GM12878 (cell line): Measurements from ENCODE around the gene MGAT3. TPM values are rescaled to one million over a fixed set of nuclear protein-coding genes. Genes with fewer than 3 reads are reported as not detected.

Source experiments
- ATAC-seq: fragments of 200-7000 bp; cut with Tn5 transposase; 3 replicates; pipeline ENCODE4 v1.9.1; 2020; ENCODE audit warnings: mild to moderate bottlenecking, moderate library complexity
- BruUV-seq: library from RNA; stranded (reverse); fragments of 400-500 nt; replicated peaks from 2 replicates; lab custom pipeline; 2021; lab: Mats Ljungman, UMichigan
- CTCF ChIA-PET: fragments of 300-600 bp; sonication (Branson Sonifier 250); formaldehyde crosslinking; extraction: SDS; loops from one replicate; lab custom pipeline; 2021; ENCODE audit warnings: inconsistent platforms; lab: Yijun Ruan, JAX
- POLR2A ChIA-PET: fragments of 350-600 bp; formaldehyde crosslinking; extraction: SDS; loops from one replicate; lab custom pipeline; 2021; ENCODE audit warnings: inconsistent platforms; lab: Charles Lee
- RAD21 ChIA-PET: fragments of 300-600 bp; sonication (Branson Sonifier 250); formaldehyde crosslinking; loops from one replicate; lab custom pipeline; 2023; ENCODE audit warnings: antibody characterized with exemption; ENCODE audit not compliant: unreplicated experiment; lab: Charles Lee
- SMC1A ChIA-PET: fragments of 300-600 bp; sonication (Branson Sonifier 250); formaldehyde crosslinking; loops from one replicate; lab custom pipeline; 2023; ENCODE audit not compliant: unreplicated experiment, uncharacterized antibody; lab: Charles Lee
- DNase-seq: peaks from one replicate; pipeline ENCODE4 v3.0.0-alpha.2; 2011; ENCODE audit warnings: low read depth, low spot score
- FAIRE-seq: peaks from 3 replicates; lab custom pipeline; 2011; peaks lifted over from hg19 to GRCh38; lab: Jason Lieb, UNC
- H2AFZ ChIP-seq: 2 replicates; pipeline ENCODE4 v1.6.0; 2011; ENCODE audit warnings: low read depth, low read length, control low read depth; ENCODE audit not compliant: control insufficient read depth
- H3K27ac ChIP-seq: 2 replicates; pipeline ENCODE4 v1.5.1; 2011; ENCODE audit warnings: control low read depth; ENCODE audit not compliant: control insufficient read depth, insufficient read depth
- H3K27me3 ChIP-seq, 2 experiments: replicated peaks in 1 of 2; 2 replicates each; pipeline versions ENCODE4 v1.6.0 to v1.6.1; 2011; ENCODE audit warnings: low read length in 1 of 2; ENCODE audit not compliant: control insufficient read depth in 2 of 2, insufficient read depth in 2 of 2
- H3K36me3 ChIP-seq, 2 experiments: 2 replicates each; pipeline ENCODE4 v1.5.1; 2011; ENCODE audit warnings: low read length in 1 of 2; ENCODE audit not compliant: control insufficient read depth in 2 of 2, insufficient read depth in 2 of 2
- H3K4me1 ChIP-seq: 2 replicates; pipeline ENCODE4 v1.6.1; 2011; ENCODE audit warnings: mild to moderate bottlenecking, low read length, moderate library complexity, mixed read lengths; ENCODE audit not compliant: control insufficient read depth, insufficient read depth
- H3K4me2 ChIP-seq: 2 replicates; pipeline ENCODE4 v1.6.0; 2011; ENCODE audit warnings: control low read depth; ENCODE audit not compliant: control insufficient read depth, insufficient read depth
- H3K4me3 ChIP-seq: fragments of 200-600 bp; sonication (generic); 2 replicates; pipeline ENCODE4 v1.5.1; 2016
- H3K79me2 ChIP-seq: 2 replicates; pipeline ENCODE4 v1.6.0; 2011; ENCODE audit warnings: low read length; ENCODE audit not compliant: control insufficient read depth, insufficient read depth
- H3K9ac ChIP-seq: 2 replicates; pipeline ENCODE4 v1.8.0; 2011; ENCODE audit warnings: low read length, control low read depth, mixed read lengths; ENCODE audit not compliant: control insufficient read depth, insufficient read depth
- H3K9me3 ChIP-seq: replicated peaks from 3 replicates; pipeline ENCODE4 v1.5.1; 2011; ENCODE audit warnings: mild to moderate bottlenecking, low read length; ENCODE audit not compliant: control insufficient read depth, insufficient read depth
- H4K20me1 ChIP-seq: 2 replicates; pipeline ENCODE4 v1.6.0; 2011; ENCODE audit not compliant: control insufficient read depth, insufficient read depth
- CHD4 ChIP-seq: fragments of 200-600 bp; sonication (generic); IDR thresholded peaks from 2 replicates; pipeline ENCODE4 v1.6.1; 2016; ENCODE audit warnings: mild to moderate bottlenecking
- CREM ChIP-seq: IDR thresholded peaks from 2 replicates; pipeline ENCODE4 v1.6.1; 2014; ENCODE audit warnings: antibody characterized with exemption, low read depth
- EGR1 ChIP-seq, 2 experiments: IDR thresholded peaks; 1 replicate in 1 of 2; 2 replicates in 1 of 2; pipeline ENCODE4 v1.6.1; 2011 to 2012; ENCODE audit warnings: low read depth in 2 of 2, low read length in 2 of 2, borderline replicate concordance in 1 of 2, mild to moderate bottlenecking in 1 of 2, moderate library complexity in 1 of 2
- HDGF ChIP-seq: fragments of 450-650 bp; IDR thresholded peaks from 2 replicates; pipeline ENCODE4 v1.6.1; 2016; ENCODE audit warnings: antibody characterized with exemption
- MYC ChIP-seq: IDR thresholded peaks from 2 replicates; pipeline ENCODE4 v1.6.1; 2011; ENCODE audit warnings: mild to moderate bottlenecking, low read length, moderate library complexity, inconsistent platforms; ENCODE audit not compliant: insufficient read depth, insufficient replicate concordance, insufficient read length, severe bottlenecking
- NFXL1 ChIP-seq: fragments of 450-650 bp; IDR thresholded peaks from 2 replicates; pipeline ENCODE4 v1.6.1; 2017; ENCODE audit warnings: antibody characterized with exemption, mild to moderate bottlenecking, borderline replicate concordance
- NR2F1 ChIP-seq: fragments of 450-650 bp; conservative IDR thresholded peaks from 2 replicates; pipeline ENCODE4 v1.6.1; 2017; ENCODE audit warnings: mild to moderate bottlenecking
- POLR2A ChIP-seq: IDR thresholded peaks from 2 replicates; pipeline ENCODE4 v1.6.1; 2011; ENCODE audit warnings: low read depth, mild to moderate bottlenecking, low read length
- TCF12 ChIP-seq: IDR thresholded peaks from 2 replicates; pipeline ENCODE4 v1.6.1; 2011; ENCODE audit warnings: low read depth, mild to moderate bottlenecking, low read length
- TCF3 ChIP-seq: IDR thresholded peaks from 2 replicates; pipeline ENCODE4 v1.6.1; 2012; ENCODE audit warnings: low read depth, mild to moderate bottlenecking, low read length, borderline replicate concordance; ENCODE audit not compliant: insufficient read depth
- WGBS: methylation state at CpG from one replicate; pipeline ENCODE4 v1.1.6; 2016; ENCODE audit warnings: low lambda C conversion rate; ENCODE audit not compliant: insufficient replicate concordance, insufficient coverage; ENCODE audit errors: missing lambda C conversion rate; 5-methylcytosine and 5-hydroxymethylcytosine counted together
- in situ Hi-C: fragments of 300-500 bp; cut with MboI; formaldehyde crosslinking; loops from 9 replicates; pipeline ENCODE4 v1.14.3; 2018; ENCODE audit warnings: mixed read lengths
- intact Hi-C: fragments of 100-400 bp; cut with micrococcal nuclease; formaldehyde crosslinking; loops from one replicate; pipeline ENCODE4 v1.14.2; 2022; ENCODE audit not compliant: unreplicated experiment
- polyA plus RNA-seq, 11 experiments: library from polyadenylated mRNA; depleted of rRNA in 4 of 11; unstranded in 6 of 11; stranded (reverse) in 5 of 11; fragments of >200 nt; fragmentation: Nextera tagmentation in 4 of 11; fragmentation: Illumina TruSeq in 1 of 11; extraction: Ambion mirVana in 4 of 11; extraction: Trizol in 1 of 11; gene quantifications; 1 replicate in 1 of 11; 2 replicates in 10 of 11; pipeline versions ENCODE4 v1.2.1 to v1.2.3, GENCODE V29; 2011 to 2016; ENCODE audit warnings: inconsistent platforms in 2 of 11, missing spikeins in 2 of 11, low read depth in 1 of 11
- total RNA-seq, 4 experiments: library from RNA; depleted of rRNA in 3 of 4; stranded (reverse); fragments of >200 nt in 3 of 4; fragmentation: Illumina TruSeq in 1 of 4; extraction: Trizol in 1 of 4; gene quantifications; 2 replicates each; pipeline versions ENCODE4 v1.2.1 to v1.2.3, GENCODE V29; 2013 to 2021
- TF ChIP-seq, protein P1 (sequence below): fragments of 450-650 bp; IDR thresholded peaks from 2 replicates; pipeline ENCODE4 v1.6.1; 2016; ENCODE audit warnings: mild to moderate bottlenecking

Gene MGAT3
- total and polyA plus RNA-seq, 10 of the 15 experiments (the other 5 are each of a cell fraction or from before 2014, with no cell fraction given) = 0.32 to 40.2 (median 11.9) TPM

DNA sequence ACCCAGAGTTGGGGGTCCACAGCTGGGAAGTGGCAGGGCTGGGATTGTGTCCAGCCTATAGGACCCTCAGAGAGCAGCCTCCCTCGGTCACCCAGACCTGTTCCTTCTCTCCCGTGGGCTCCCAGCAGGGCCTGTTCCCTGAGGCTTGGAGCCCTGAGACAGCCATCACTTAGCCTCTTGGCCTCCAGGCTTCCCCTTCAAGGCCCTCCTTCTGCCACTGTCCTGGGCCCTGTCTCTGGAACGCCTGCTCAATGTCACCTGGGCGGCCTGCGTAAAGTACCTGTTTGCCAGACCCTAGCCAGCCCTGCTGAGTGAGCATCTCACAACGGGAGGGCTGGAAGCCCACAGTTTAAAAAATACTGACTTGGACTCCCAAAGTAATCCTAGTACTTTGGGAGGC is 6.5 kb downstream of the MGAT3 start (continued):
- TF ChIP-seq TCF3 (no peak), NR2F1 (no peak), NFXL1 (no peak), MYC (no peak), CREM (no peak)
- TF ChIP-seq, protein P1, sequence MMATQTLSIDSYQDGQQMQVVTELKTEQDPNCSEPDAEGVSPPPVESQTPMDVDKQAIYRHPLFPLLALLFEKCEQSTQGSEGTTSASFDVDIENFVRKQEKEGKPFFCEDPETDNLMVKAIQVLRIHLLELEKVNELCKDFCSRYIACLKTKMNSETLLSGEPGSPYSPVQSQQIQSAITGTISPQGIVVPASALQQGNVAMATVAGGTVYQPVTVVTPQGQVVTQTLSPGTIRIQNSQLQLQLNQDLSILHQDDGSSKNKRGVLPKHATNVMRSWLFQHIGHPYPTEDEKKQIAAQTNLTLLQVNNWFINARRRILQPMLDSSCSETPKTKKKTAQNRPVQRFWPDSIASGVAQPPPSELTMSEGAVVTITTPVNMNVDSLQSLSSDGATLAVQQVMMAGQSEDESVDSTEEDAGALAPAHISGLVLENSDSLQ = no peak

DNA sequence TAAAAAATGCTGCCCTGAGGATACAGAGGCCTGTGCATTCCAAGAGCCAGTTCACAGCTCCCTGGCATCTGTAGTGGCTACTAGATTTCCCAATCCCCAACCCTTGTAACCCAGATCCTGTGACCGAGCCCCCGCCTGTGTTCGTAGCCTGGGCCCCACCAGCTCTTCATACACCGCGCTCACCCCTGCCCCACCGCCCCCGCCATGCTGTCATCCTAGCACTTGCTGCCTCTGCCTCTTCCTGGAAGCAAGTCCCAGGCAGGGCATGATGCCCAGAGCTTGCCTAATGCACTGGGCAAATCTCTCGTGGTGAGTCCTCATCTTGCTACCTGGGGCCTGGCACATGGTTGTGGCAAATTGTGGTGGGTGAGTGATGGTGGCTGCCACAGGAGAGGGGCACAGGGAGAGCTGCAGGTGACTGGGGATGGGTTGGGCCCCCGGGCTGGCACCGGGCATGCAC is 7.1 kb downstream of the MGAT3 start:
- Histone ChIP-seq H4K20me1 (no peaks in the 10 kb centered on the region), H3K4me2 (peak overlapping the region; percentile 94), H3K36me3 (peaks cover 3 to 14% of the 10 kb centered on the region in 2 experiments; a peak in 2 of 4 replicates), H3K4me1 (peaks cover 67% of the 10 kb centered on the region), H3K27ac (peak overlapping the region; percentile 27), H3K4me3 (no peak overlapping the region), H3K9me3 (no peaks in the 10 kb centered on the region), H2AFZ (no peak overlapping the region), H3K9ac (no peak overlapping the region), H3K27me3 (no peaks in the 10 kb centered on the region), H3K79me2 (peaks cover 83% of the 10 kb centered on the region)
- CTCF ChIA-PET = interaction anchor here (0.6 to 1.6 kb wide), 7 partner anchors 10 to 424 kb away, joined by 3 to 6 read pairs (median 4); partner anchors contain the start of gene TAB1
- 91% methylated on average over 10 of the region's 10 CpGs for WGBS
- ATAC-seq (no peak), DNase-seq (no peak), FAIRE-seq (no peak)
- in situ Hi-C loops = no loop called here
- intact Hi-C loops = loop anchor here (2.0 kb wide), 1 partner anchor 65 kb away; the partner anchor contains the start of gene TAB1
- SMC1A ChIA-PET = interaction anchor here (1.0 to 2.6 kb wide), 5 partner anchors 10 to 65 kb away, joined by 3 to 14 read pairs (median 4); partner anchors contain the start of gene TAB1
- RAD21 ChIA-PET = interaction anchor here (1.1 to 5.7 kb wide), 4 partner anchors 9 to 56 kb away, joined by 3 to 57 read pairs (median 4); partner anchors contain the start of gene ATF4
- POLR2A ChIA-PET = interaction anchor here (0.8 to 2.0 kb wide), 5 partner anchors 10 to 38 kb away, joined by 3 to 10 read pairs (median 5); partner anchors contain the start of gene MIEF1
- TF ChIP-seq CHD4 (no peak), HDGF (no peak), TCF12 (no peak), POLR2A (0 out of 2 replicates have a peak, but pooled peaks have one; percentile 19), EGR1 (IDR thresholded peaks at IDR 0.05; ENCODE audit: borderline replicate concordance in 1 of 2, low read depth in 2 of 2, low read length in 2 of 2) (0 out of 3 replicates have a peak, but pooled peaks of 1 of the 2 experiments have one; percentile 16)
- BruUV-seq = no TSS peak
